Ovary (tissue), 9 donors: Measurements from ENCODE around the gene CAB39L. TPM values are rescaled to one million over a fixed set of nuclear protein-coding genes. Genes with fewer than 3 reads are reported as not detected.

Experiments used
- DNase-seq, 5 donors: peaks; one replicate each; pipeline ENCODE4 v3.0.0-alpha.2; 2019 to 2020
- H3K27ac ChIP-seq, 2 donors: fragments of 200-600 bp; one replicate each; pipeline versions ENCODE4 v1.5.1 to v1.8.0; 2019 to 2022
- H3K27me3 ChIP-seq: fragments of 200-600 bp; one replicate; pipeline ENCODE4 v1.8.0; 2022
- H3K36me3 ChIP-seq: fragments of 200-600 bp; sonication (generic); one replicate; pipeline ENCODE4 v1.5.1; 2019
- H3K4me1 ChIP-seq: one replicate; pipeline ENCODE4 v1.8.1; 2013; ENCODE audit warnings: mild to moderate bottlenecking, moderate library complexity; ENCODE audit not compliant: insufficient read depth
- H3K4me3 ChIP-seq: fragments of 200-600 bp; sonication (generic); one replicate; pipeline ENCODE4 v1.5.1; 2017
- H3K9me3 ChIP-seq, 2 donors: fragments of 200-600 bp in 1 of 2; sonication (generic) in 1 of 2; one replicate each; pipeline versions ENCODE4 v1.5.1 to v1.8.1; 2013 to 2019; ENCODE audit warnings: mild to moderate bottlenecking in 1 of 2, moderate library complexity in 1 of 2
- CTCF ChIP-seq, 3 donors: fragments of 450-650 bp in 2 of 3; fragments of 200-600 bp in 1 of 3; IDR thresholded peaks; one replicate each; pipeline versions ENCODE4 v1.5.1 to v1.8.0; 2016 to 2022; ENCODE audit warnings: antibody characterized with exemption in 3 of 3, mild to moderate bottlenecking in 1 of 3
- EP300 ChIP-seq: sonication (generic); formaldehyde crosslinking; IDR thresholded peaks from one replicate; pipeline ENCODE4 v1.6.1; 2017; ENCODE audit warnings: antibody characterized with exemption
- POLR2A ChIP-seq: fragments of 450-650 bp; IDR thresholded peaks from one replicate; pipeline ENCODE4 v1.6.1; 2017; ENCODE audit warnings: antibody characterized with exemption, mild to moderate bottlenecking, moderate library complexity
- WGBS, 3 donors: extraction: QIAGEN DNeasy Blood & Tissue Kit in 1 of 3; methylation state at CpG; one replicate each; pipeline versions ENCODE4 v1.1.5 to v1.1.7; 2013 to 2017; 5-methylcytosine and 5-hydroxymethylcytosine counted together
- intact Hi-C, 4 donors: fragments of 100-400 bp; cut with DNase I; formaldehyde crosslinking; loops; one replicate each; pipeline versions ENCODE4 v1.11.0 to v1.15.1; 2022 to 2023
- polyA plus RNA-seq, 2 donors: library from polyadenylated mRNA; stranded (reverse); fragments of 200-250 nt in 1 of 2; fragments of 350-450 nt in 1 of 2; fragmentation: Illumina TruSeq in 1 of 2; extraction: RNeasy Lipid Tissue Mini Kit (QIAGEN cat#74804) in 1 of 2; gene quantifications; one replicate each; pipeline ENCODE4 v1.2.3, GENCODE V29; 2013 to 2014
- total RNA-seq, 7 donors: library from RNA; depleted of rRNA in 2 of 7; stranded (reverse); fragments of >200 nt in 2 of 7; fragmentation: NEBNext Ultra II Directional in 3 of 7; extraction: Animal tissue kit (Norgen Biotek cat#: 25700) in 3 of 7; gene quantifications; one replicate each; pipeline versions ENCODE4 v1.1.0 to v1.2.4, GENCODE V29; 2016 to 2023
- donor health status: DM: no; HTN: no; CAD: no; lungs with moderate emphysema.
- donor health status: DM: no; HTN: no; CAD: no.
- donor health status: Bipolar disorder and iron deficiency.
- donor health status: DM: yes; HTN: yes; CAD: no.
- donor health status: DM: no; HTN: no; CAD: no.
- donor health status: DM: yes; HTN: yes; CAD: no.

Gene CAB39L
- total and polyA plus RNA-seq, 9 donors, result 15.9 to 42.7 (median 24.7) TPM

GRCh38 chr13:49279112-49279511 lies 164.8 kb downstream of the CAB39L start:
- Histone ChIP-seq H3K9me3 (no peaks in the 10 kb centered on the region), H3K27ac (no peak overlapping the region), H3K27me3 (no peaks in the 10 kb centered on the region), H3K4me1 (no peaks in the 10 kb centered on the region), H3K4me3 (no peak overlapping the region), H3K36me3 (no peaks in the 10 kb centered on the region)
- 67 to 72% (median 70%) methylated on average over 5 of the region's 5 CpGs for WGBS, 3 donors
- TF ChIP-seq EP300, result no peak
- no peak for TF ChIP-seq CTCF (IDR thresholded peaks at IDR 0.05)
- no peak for TF ChIP-seq POLR2A
- DNase-seq, result no peak
- intact Hi-C loops, result no loop called here

GRCh38 chr13:49278211-49278610 lies 165.7 kb downstream of the CAB39L start:
- intact Hi-C loops, result no loop called here
- no peaks in the 10 kb centered on the region for H3K27me3 ChIP-seq
- no peak for TF ChIP-seq CTCF (IDR thresholded peaks at IDR 0.05)
- no peak for TF ChIP-seq POLR2A
- TF ChIP-seq EP300, result no peak
- no peaks in the 10 kb centered on the region for H3K9me3 ChIP-seq
- no peaks in the 10 kb centered on the region for H3K36me3 ChIP-seq
- H3K4me3 ChIP-seq, result no peak overlapping the region
- DNase-seq, result no peak
- no peaks in the 10 kb centered on the region for H3K4me1 ChIP-seq
- WGBS, 3 donors, result 88 to 95% (median 93%) methylated on average over 2 of the region's 2 CpGs
- H3K27ac ChIP-seq, result no peak overlapping the region

GRCh38 chr13:49272296-49272695 lies 171.6 kb downstream of the CAB39L start:
- no peak for DNase-seq
- no peaks in the 10 kb centered on the region for H3K4me1 ChIP-seq
- no peaks in the 10 kb centered on the region for H3K27me3 ChIP-seq
- intact Hi-C loops, result no loop called here
- WGBS, 3 donors, result 58 to 65% (median 64%) methylated on average over 2 of the region's 2 CpGs
- H3K4me3 ChIP-seq, result no peak overlapping the region
- TF ChIP-seq CTCF (IDR thresholded peaks at IDR 0.05), result no peak
- no peak for TF ChIP-seq EP300
- no peak for TF ChIP-seq POLR2A
- H3K27ac ChIP-seq, result no peak overlapping the region
- no peaks in the 10 kb centered on the region for H3K9me3 ChIP-seq
- H3K36me3 ChIP-seq, result no peaks in the 10 kb centered on the region

GRCh38 chr13:49271264-49271663 lies 172.6 kb downstream of the CAB39L start:
- H3K27ac ChIP-seq, result no peak overlapping the region
- no peaks in the 10 kb centered on the region for H3K9me3 ChIP-seq
- no peak overlapping the region for H3K4me3 ChIP-seq
- 0 to 54% (median 18%) methylated on average over 1 of the region's 1 CpG for WGBS, 3 donors
- H3K36me3 ChIP-seq, result no peaks in the 10 kb centered on the region
- TF ChIP-seq EP300, result no peak
- TF ChIP-seq POLR2A, result no peak
- no peak for TF ChIP-seq CTCF (IDR thresholded peaks at IDR 0.05)
- H3K4me1 ChIP-seq, result no peaks in the 10 kb centered on the region
- DNase-seq, result no peak
- intact Hi-C loops, result no loop called here
- H3K27me3 ChIP-seq, result no peaks in the 10 kb centered on the region

GRCh38 chr13:49265822-49266221 lies 178.0 kb downstream of the CAB39L start:
- 76 to 88% (median 85%) methylated on average over 2 of the region's 2 CpGs for WGBS, 3 donors
- H3K27ac ChIP-seq, result no peak overlapping the region
- no peak overlapping the region for H3K4me3 ChIP-seq
- intact Hi-C loops, result no loop called here
- TF ChIP-seq POLR2A (no peak), CTCF (IDR thresholded peaks at IDR 0.05) (no peak)
- no peaks in the 10 kb centered on the region for H3K4me1 ChIP-seq
- no peak for DNase-seq
- no peaks in the 10 kb centered on the region for H3K9me3 ChIP-seq
- no peaks in the 10 kb centered on the region for H3K36me3 ChIP-seq
- no peaks in the 10 kb centered on the region for H3K27me3 ChIP-seq
